Measurements from ENCODE around the gene IL36RN.

GRCh38 chr2:113060396-113060795 is 1.4 kb downstream of the IL36RN start:
- no peak for TF ChIP-seq CTCF (IDR thresholded peaks at IDR 0.05)
- TF ChIP-seq POLR2A (IDR thresholded peaks at IDR 0.05): no peak
